ENCODE measurements around the gene GET4. TPM values are rescaled to one million over a fixed set of nuclear protein-coding genes. Genes with fewer than 3 reads are reported as not detected.
A peak's percentile ranks its signal among the peaks of the same experiment; 100 is the strongest.

The GET4 gene
- polyA plus RNA-seq, 3 donors, result 20.1 to 36.8 (median 25.5) TPM

GRCh38 chr7:926061-927030 is 50.0 kb downstream of the GET4 start:
- DNase-seq, result no peak
- Histone ChIP-seq H3K4me3 (replicated peaks in 1 of 3; ENCODE audit: low read depth in 2 of 3, low read length in 3 of 3) (no peak overlapping the region), H3K9me3 (replicated peaks in 1 of 2; ENCODE audit: control insufficient read depth in 1 of 2, insufficient read depth in 1 of 2, low read length in 2 of 2) (no peaks in the 10 kb centered on the region), H4K20me1 (ENCODE audit: insufficient read depth, low read length) (peaks cover 5% of the 10 kb centered on the region), H3K36me3 (replicated peaks in 1 of 2; ENCODE audit: control insufficient read depth in 1 of 2, insufficient read depth in 2 of 2, low read length in 2 of 2) (peaks cover 8 to 10% of the 10 kb centered on the region in 2 donors), H3K4me2 (replicated peaks; ENCODE audit: extremely low read depth, low read length, poor library complexity, severe bottlenecking) (no peak overlapping the region), H3K9ac (ENCODE audit: insufficient read depth, low read length, poor library complexity, severe bottlenecking) (no peak overlapping the region), H3K27me3 (ENCODE audit: control insufficient read depth in 2 of 2, insufficient read depth in 2 of 2, low read length in 2 of 2) (no peaks in the 10 kb centered on the region), H3K27ac (ENCODE audit: low read depth in 1 of 2, low read length in 2 of 2) (peak overlapping the region; percentile 98 to 100), H2AFZ (ENCODE audit: insufficient read depth, low read depth, low read length, poor library complexity, severe bottlenecking) (no peak overlapping the region), H3K79me2 (ENCODE audit: insufficient read depth, low read length) (peaks cover 67% of the 10 kb centered on the region), H3K4me1 (ENCODE audit: control insufficient read depth in 1 of 2, insufficient read depth in 2 of 2, low read length in 2 of 2) (peaks cover 97 to 100% of the 10 kb centered on the region in 2 donors)
- WGBS (ENCODE audit: insufficient coverage), result 90% methylated on average over 33 of the region's 47 CpGs
- TF ChIP-seq, protein P1, sequence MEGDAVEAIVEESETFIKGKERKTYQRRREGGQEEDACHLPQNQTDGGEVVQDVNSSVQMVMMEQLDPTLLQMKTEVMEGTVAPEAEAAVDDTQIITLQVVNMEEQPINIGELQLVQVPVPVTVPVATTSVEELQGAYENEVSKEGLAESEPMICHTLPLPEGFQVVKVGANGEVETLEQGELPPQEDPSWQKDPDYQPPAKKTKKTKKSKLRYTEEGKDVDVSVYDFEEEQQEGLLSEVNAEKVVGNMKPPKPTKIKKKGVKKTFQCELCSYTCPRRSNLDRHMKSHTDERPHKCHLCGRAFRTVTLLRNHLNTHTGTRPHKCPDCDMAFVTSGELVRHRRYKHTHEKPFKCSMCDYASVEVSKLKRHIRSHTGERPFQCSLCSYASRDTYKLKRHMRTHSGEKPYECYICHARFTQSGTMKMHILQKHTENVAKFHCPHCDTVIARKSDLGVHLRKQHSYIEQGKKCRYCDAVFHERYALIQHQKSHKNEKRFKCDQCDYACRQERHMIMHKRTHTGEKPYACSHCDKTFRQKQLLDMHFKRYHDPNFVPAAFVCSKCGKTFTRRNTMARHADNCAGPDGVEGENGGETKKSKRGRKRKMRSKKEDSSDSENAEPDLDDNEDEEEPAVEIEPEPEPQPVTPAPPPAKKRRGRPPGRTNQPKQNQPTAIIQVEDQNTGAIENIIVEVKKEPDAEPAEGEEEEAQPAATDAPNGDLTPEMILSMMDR (IDR thresholded peaks at IDR 0.05), result no peak
- Mint-ChIP-seq H3K27me3 (ENCODE audit: low read depth in 3 of 3) (peaks cover 0 to 6% (median 2%) of the 10 kb centered on the region in 3 donors), H3K27ac (peak overlapping the region in 6 of 7 donors; percentile 98 to 100 (median 99)), H3K4me3 (peak overlapping the region in 1 of 2 donors; percentile 26), H3K9me3 (peaks cover 0 to 2% (median 0%) of the 10 kb centered on the region in 7 donors), H3K4me1 (peaks cover 78% of the 10 kb centered on the region), H3K36me3 (peaks cover 20 to 39% of the 10 kb centered on the region in 2 donors)
- intact Hi-C loops (cut with micrococcal nuclease), result no loop called here

GRCh38 chr7:927031-927671 is 50.8 kb downstream of the GET4 start:
- peaks cover 0 to 6% (median 3%) of the 10 kb centered on the region in 3 donors for H3K27me3 Mint-ChIP-seq (ENCODE audit: low read depth in 3 of 3)

More at GRCh38 chr7:927031-927671, 50.8 kb downstream of the GET4 start:
- Mint-ChIP-seq H3K4me3 (peak overlapping the region in 1 of 2 donors; percentile 26), H3K4me1 (peaks cover 81% of the 10 kb centered on the region), H3K36me3 (peaks cover 21 to 39% of the 10 kb centered on the region in 2 donors), H3K27ac (peak overlapping the region; percentile 98 to 100 (median 99)), H3K9me3 (peaks cover 0 to 2% (median 0%) of the 10 kb centered on the region in 7 donors)
- WGBS (ENCODE audit: insufficient coverage), result 51% methylated on average over 19 of the region's 21 CpGs
- intact Hi-C loops (cut with micrococcal nuclease), result no loop called here
- peak overlapping the region; percentile 0 for H3K4me2 ChIP-seq (replicated peaks; ENCODE audit: extremely low read depth, low read length, poor library complexity, severe bottlenecking)
- peaks cover 97 to 100% of the 10 kb centered on the region in 2 donors for H3K4me1 ChIP-seq (ENCODE audit: control insufficient read depth in 1 of 2, insufficient read depth in 2 of 2, low read length in 2 of 2)
- TF ChIP-seq, protein P1 (IDR thresholded peaks at IDR 0.05), result no peak
- H3K4me3 ChIP-seq (replicated peaks in 1 of 3; ENCODE audit: low read depth in 2 of 3, low read length in 3 of 3), result no peak overlapping the region
- peak overlapping the region; percentile 96 to 98 for H3K27ac ChIP-seq (ENCODE audit: low read depth in 1 of 2, low read length in 2 of 2)
- peaks cover 6 to 8% of the 10 kb centered on the region in 2 donors for H3K36me3 ChIP-seq (replicated peaks in 1 of 2; ENCODE audit: control insufficient read depth in 1 of 2, insufficient read depth in 2 of 2, low read length in 2 of 2)
- H3K9ac ChIP-seq (ENCODE audit: insufficient read depth, low read length, poor library complexity, severe bottlenecking), result no peak overlapping the region
- no peak for DNase-seq
- peaks cover 11% of the 10 kb centered on the region for H4K20me1 ChIP-seq (ENCODE audit: insufficient read depth, low read length)
- no peaks in the 10 kb centered on the region for H3K9me3 ChIP-seq (replicated peaks in 1 of 2; ENCODE audit: control insufficient read depth in 1 of 2, insufficient read depth in 1 of 2, low read length in 2 of 2)
- no peaks in the 10 kb centered on the region for H3K27me3 ChIP-seq (ENCODE audit: control insufficient read depth in 2 of 2, insufficient read depth in 2 of 2, low read length in 2 of 2)
- no peak overlapping the region for H2AFZ ChIP-seq (ENCODE audit: insufficient read depth, low read depth, low read length, poor library complexity, severe bottlenecking)
- peaks cover 61% of the 10 kb centered on the region for H3K79me2 ChIP-seq (ENCODE audit: insufficient read depth, low read length)
